Subcutaneous adipose tissue (tissue), 4 donors: ENCODE data around the gene SEC24B. TPM values are rescaled to one million over a fixed set of nuclear protein-coding genes. Genes with fewer than 3 reads are reported as not detected.

Experiments used
- total RNA-seq, 4 donors: library from RNA; depleted of rRNA; stranded (reverse); fragments of >200 nt; gene quantifications; one replicate each; pipeline ENCODE4 v1.1.0, GENCODE V29; 2016
- TF ChIP-seq, protein P1 (sequence below): fragments of 450-650 bp; IDR thresholded peaks from one replicate; pipeline ENCODE4 v1.5.1; 2016; ENCODE audit warnings: low read depth, mild to moderate bottlenecking, control low read depth, antibody characterized with exemption, moderate library complexity

Gene SEC24B
- total RNA-seq: 10 to 100 TPM; 36.9 to 50.9 (median 44.0) TPM

DNA sequence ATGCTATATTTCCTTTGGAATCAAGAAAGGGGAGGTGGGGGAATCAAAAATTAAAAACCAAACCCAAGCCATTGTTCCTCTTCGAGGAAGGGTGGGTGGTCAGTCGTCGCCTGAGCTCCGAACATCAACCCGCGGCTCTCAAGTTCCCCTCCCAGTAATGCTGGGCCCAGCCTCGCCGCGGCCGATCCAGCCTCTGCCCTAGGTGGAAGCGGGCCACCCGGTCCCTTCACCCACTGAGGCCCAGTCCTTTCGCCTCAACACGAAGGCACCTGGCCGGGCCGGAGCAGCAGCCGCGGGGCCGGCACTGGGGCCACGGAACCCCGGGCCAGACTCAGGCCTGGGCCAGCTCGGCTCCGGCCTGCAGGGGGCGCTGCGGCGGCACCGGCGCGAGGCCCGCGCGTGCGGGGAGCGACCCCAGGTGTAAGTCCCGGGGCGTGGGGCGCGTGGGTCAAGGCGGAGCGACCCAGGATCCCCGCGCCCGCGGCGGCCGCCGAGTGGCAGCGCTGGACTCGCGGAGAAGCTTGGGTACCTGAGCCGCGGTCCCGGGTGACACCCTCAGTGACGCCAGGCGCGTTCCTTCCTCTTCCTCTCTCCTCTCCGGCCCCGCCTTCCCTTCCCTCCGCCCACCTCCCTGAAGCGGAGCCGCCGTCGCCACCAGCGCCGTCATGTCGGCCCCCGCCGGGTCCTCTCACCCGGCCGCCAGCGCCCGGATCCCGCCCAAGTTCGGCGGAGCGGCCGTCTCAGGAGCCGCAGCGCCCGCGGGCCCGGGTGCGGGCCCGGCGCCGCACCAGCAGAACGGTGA lies at the start of gene SEC24B:
Gene SEC24B, plus strand, starts transcription at position 611 of the 802 bp plus-strand sequence. Its CDS starts 55 bp downstream, at position 666.
- TF ChIP-seq, protein P1, sequence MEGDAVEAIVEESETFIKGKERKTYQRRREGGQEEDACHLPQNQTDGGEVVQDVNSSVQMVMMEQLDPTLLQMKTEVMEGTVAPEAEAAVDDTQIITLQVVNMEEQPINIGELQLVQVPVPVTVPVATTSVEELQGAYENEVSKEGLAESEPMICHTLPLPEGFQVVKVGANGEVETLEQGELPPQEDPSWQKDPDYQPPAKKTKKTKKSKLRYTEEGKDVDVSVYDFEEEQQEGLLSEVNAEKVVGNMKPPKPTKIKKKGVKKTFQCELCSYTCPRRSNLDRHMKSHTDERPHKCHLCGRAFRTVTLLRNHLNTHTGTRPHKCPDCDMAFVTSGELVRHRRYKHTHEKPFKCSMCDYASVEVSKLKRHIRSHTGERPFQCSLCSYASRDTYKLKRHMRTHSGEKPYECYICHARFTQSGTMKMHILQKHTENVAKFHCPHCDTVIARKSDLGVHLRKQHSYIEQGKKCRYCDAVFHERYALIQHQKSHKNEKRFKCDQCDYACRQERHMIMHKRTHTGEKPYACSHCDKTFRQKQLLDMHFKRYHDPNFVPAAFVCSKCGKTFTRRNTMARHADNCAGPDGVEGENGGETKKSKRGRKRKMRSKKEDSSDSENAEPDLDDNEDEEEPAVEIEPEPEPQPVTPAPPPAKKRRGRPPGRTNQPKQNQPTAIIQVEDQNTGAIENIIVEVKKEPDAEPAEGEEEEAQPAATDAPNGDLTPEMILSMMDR: no peak

- TF ChIP-seq, protein P1: no peak
Measured at GRCh38 chr4:109383823-109384222, 49.8 kb upstream of the SEC24B start.

DNA sequence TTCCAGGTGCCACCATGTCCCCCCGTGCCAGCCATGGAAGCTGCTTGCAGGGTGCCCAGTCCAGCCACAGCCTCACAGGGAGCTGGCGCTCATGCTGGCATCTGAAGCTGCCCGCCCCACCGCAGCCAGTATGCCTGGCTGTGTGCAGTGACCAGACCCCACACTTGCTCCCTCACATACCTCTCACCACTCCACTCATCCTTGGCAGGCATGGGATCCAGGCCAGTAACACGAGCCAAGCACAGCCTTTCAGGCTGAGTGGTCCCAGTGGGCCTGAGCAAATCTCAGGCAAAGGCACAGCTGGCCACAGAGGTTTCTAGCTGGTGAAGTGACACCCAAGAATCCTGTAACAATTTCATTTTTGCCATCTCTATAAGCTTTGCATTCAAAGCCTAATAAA lies 48.4 kb upstream of the SEC24B start:
- TF ChIP-seq, protein P1: no peak

DNA sequence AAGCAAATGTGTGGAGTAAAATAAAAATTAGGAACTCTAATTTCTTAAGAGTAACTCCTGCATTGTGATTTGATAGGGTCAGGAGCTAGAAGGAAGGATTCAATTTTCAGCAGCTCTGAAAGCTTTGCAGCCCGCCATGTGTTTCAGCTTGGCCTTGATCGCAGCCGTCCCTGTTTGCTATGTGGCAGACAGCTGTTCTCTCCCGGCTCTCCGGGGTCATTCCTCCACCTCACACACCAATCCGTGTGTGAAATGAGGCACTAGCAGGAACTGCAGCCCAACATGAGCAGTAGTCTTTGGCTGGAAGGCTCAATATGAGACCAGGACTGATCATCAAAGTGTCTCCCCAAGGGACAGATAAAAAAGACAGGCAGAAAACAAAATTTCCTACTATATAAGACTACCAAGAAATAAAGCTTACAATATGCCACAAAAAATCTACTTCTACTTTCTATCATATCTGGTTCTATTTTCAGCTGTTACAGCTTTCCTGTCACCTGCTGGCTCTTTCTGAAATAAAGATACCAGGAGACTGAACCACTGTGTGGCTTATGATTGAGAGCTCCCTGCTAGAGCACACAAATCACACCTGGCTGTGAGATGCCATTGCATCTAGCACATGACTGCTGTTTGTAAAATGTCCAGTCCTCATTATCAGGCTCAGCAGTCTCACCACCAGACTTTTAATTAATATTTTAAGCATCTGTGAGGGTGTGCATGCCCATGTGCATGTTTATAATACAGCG lies 44.1 kb upstream of the SEC24B start:
- TF ChIP-seq, protein P1: no peak

DNA sequence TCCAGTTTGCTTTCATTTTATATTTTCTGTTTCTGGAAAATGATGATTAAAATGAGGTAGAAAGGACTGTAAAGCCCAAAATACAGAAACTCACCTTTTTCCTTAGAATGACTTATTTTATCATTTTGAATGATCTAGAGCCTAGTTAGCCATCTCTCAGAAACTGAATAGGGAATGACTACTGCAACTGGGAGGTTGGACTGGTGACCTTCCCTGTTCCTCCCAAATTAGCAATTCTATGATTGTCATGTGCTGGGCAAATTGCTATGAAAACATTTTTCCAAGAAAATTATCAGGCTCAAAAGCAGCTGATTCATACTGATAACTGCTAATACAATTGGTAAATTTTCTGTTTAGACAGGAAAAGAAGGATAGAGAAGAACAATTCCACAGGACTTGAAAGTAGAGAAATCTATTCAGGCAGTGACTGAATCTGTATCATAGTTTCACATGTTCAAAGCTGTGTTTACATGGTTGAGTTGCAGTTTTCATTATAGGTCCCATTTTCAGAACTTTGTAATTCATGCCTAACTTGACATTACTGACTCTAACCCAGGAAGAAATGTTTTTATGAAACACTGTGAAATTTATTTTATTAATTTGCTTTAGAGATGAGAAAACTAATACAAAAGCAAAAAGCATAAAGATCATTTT lies 43.4 kb upstream of the SEC24B start:
- TF ChIP-seq, protein P1: no peak

DNA sequence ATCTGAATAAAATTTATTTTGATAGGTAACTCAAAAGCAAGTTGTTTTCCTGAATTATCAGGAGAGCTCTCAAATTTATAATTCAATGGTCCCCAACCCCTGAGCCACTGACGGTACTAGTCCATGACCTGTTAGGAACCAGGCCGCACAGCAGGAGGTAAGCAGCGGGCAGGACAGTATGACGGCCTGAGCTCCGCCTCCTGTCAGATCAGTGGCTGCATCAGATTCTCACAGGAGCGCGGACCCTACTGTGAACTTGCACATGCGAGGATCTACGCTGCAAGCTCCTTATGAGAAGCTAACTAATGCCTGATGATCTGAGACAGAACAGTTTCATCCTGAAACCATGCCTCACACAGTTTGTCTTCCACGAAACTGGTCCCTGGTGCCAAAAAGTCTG lies 37.9 kb upstream of the SEC24B start:
- TF ChIP-seq, protein P1: no peak

GRCh38 chr4:109398928-109399327 lies 34.7 kb upstream of the SEC24B start:
- TF ChIP-seq, protein P1: no peak
